K562 (cell line): ENCODE data around the gene PPP2R2B. TPM values are rescaled to one million over a fixed set of nuclear protein-coding genes. Genes with fewer than 3 reads are reported as not detected.

Source experiments
- DACH1 ChIP-seq: fragments of 450-650 bp; IDR thresholded peaks from 2 replicates; pipeline ENCODE4 v1.6.1; 2018; ENCODE audit not compliant: partially characterized antibody
- ZNF184 ChIP-seq: sonication (generic); formaldehyde crosslinking; IDR thresholded peaks from 2 replicates; pipeline ENCODE4 v1.5.0; 2020; ENCODE audit warnings: missing genetic modification reagents
- ZNF318 ChIP-seq, 2 experiments: fragments of 450-650 bp; IDR thresholded peaks; 2 replicates each; pipeline ENCODE4 v1.6.1; 2016; ENCODE audit warnings: mild to moderate bottlenecking in 2 of 2, borderline replicate concordance in 1 of 2, low read depth in 1 of 2, moderate library complexity in 1 of 2
- polyA plus RNA-seq, 8 experiments: library from polyadenylated mRNA; depleted of rRNA in 4 of 8; stranded (reverse) in 5 of 8; unstranded in 3 of 8; fragments of >200 nt; fragmentation: Nextera tagmentation in 2 of 8; fragmentation: Illumina TruSeq in 1 of 8; extraction: Ambion mirVana in 2 of 8; extraction: Trizol in 1 of 8; gene quantifications; 2 replicates each; pipeline versions ENCODE4 v1.2.1 to v1.2.3, GENCODE V29; 2011 to 2014; ENCODE audit warnings: inconsistent platforms in 1 of 8, missing spikeins in 1 of 8
- total RNA-seq, 7 experiments: library from RNA; depleted of rRNA in 6 of 7; stranded (reverse); fragments of >200 nt in 6 of 7; fragmentation: Illumina TruSeq in 2 of 7; extraction: Trizol in 2 of 7; gene quantifications; 2 replicates each; pipeline versions ENCODE4 v1.2.1 to v1.2.3, GENCODE V29; 2011 to 2021; ENCODE audit warnings: low replicate concordance in 1 of 7

Gene PPP2R2B
- total and polyA plus RNA-seq, 9 of the 15 experiments (the other 6 are each of a cell fraction or from before 2014, with no cell fraction given), result not detected

- no peak for TF ChIP-seq DACH1
- no peak for TF ChIP-seq ZNF184
- no peak for TF ChIP-seq ZNF318 (IDR thresholded peaks at IDR 0.05; ENCODE audit: borderline replicate concordance in 1 of 2, low read depth in 1 of 2)
Measured at GRCh38 chr5:146817973-146818372, 60.6 kb downstream of the PPP2R2B start (continued).
